Activated T-helper 2 cell treated with anti-CD3 and anti-CD28 coated beads, Interferon-gamma antibody, Interleukin-2, Interleukin-4, amounts not matched to agents 10 μg/mL and 5 μg/mL and 100 μg/mL, durations not matched to agents 14 hours and 24 hours and 36 hours (primary cell): ENCODE measurements around the gene CUEDC1. TPM values are rescaled to one million over a fixed set of nuclear protein-coding genes. Genes with fewer than 3 reads are reported as not detected.

ENCODE experiments used
- DNase-seq: peaks from one replicate; pipeline ENCODE4 v3.0.0; 2021; ENCODE audit warnings: low spot score
- H3K27ac Mint-ChIP-seq: one replicate; pipeline ENCODE4 v1.8.0; 2021; ENCODE audit warnings: mixed read lengths
- H3K27me3 Mint-ChIP-seq: one replicate; pipeline ENCODE4 v1.8.0; 2021; ENCODE audit warnings: low read depth, mixed read lengths
- H3K36me3 Mint-ChIP-seq: one replicate; pipeline ENCODE4 v1.8.0; 2021; ENCODE audit warnings: low read depth, mixed read lengths
- H3K4me1 Mint-ChIP-seq: one replicate; pipeline ENCODE4 v1.8.0; 2021; ENCODE audit warnings: low read depth, mixed read lengths
- H3K4me3 Mint-ChIP-seq: one replicate; pipeline ENCODE4 v1.8.0; 2021; ENCODE audit warnings: low read depth, mild to moderate bottlenecking, moderate library complexity, mixed read lengths
- H3K9me3 Mint-ChIP-seq: one replicate; pipeline ENCODE4 v1.8.0; 2021; ENCODE audit warnings: mixed read lengths
- intact Hi-C: fragments of 100-400 bp; cut with micrococcal nuclease; formaldehyde crosslinking; loops from one replicate; pipeline ENCODE4 v1.15.1; 2023
- total RNA-seq: library from RNA; stranded (reverse); gene quantifications from 2 replicates; pipeline ENCODE4 v1.2.3, GENCODE V29; 2022

CUEDC1 gene
- total RNA-seq, 1 donor from 2014 or later, result 0.34 TPM

GRCh38 chr17:57833179-57833939 lies 121.9 kb downstream of the CUEDC1 start:
- Mint-ChIP-seq H3K27ac (no peak overlapping the region), H3K27me3 (no peaks in the 10 kb centered on the region), H3K4me3 (no peak overlapping the region), H3K36me3 (peaks cover 7% of the 10 kb centered on the region), H3K4me1 (peaks cover 9% of the 10 kb centered on the region), H3K9me3 (no peaks in the 10 kb centered on the region)
- intact Hi-C loops, result loop anchor here (1.0 kb wide), 1 partner anchor 702 kb away; no protein-coding TSS in a partner anchor
- peak; percentile 47 for DNase-seq

GRCh38 chr17:57832314-57833178 lies 122.7 kb downstream of the CUEDC1 start:
- Mint-ChIP-seq H3K4me1 (peaks cover 9% of the 10 kb centered on the region), H3K9me3 (no peaks in the 10 kb centered on the region), H3K36me3 (peaks cover 6% of the 10 kb centered on the region), H3K27me3 (no peaks in the 10 kb centered on the region), H3K4me3 (no peak overlapping the region), H3K27ac (no peak overlapping the region)
- DNase-seq, result no peak
- intact Hi-C loops, result loop anchor here (1.0 kb wide), 1 partner anchor 701 kb away; no protein-coding TSS in a partner anchor

- H3K36me3 Mint-ChIP-seq, result no peaks in the 10 kb centered on the region
- DNase-seq, result no peak
- no peak overlapping the region for H3K27ac Mint-ChIP-seq
- H3K9me3 Mint-ChIP-seq, result no peaks in the 10 kb centered on the region
- intact Hi-C loops, result no loop called here
- H3K4me3 Mint-ChIP-seq, result no peak overlapping the region
- peaks cover under 1% of the 10 kb centered on the region for H3K27me3 Mint-ChIP-seq
- H3K4me1 Mint-ChIP-seq, result peaks cover 9% of the 10 kb centered on the region
Observed at GRCh38 chr17:57830880-57831279, 124.3 kb downstream of the CUEDC1 start.

- Mint-ChIP-seq H3K27ac (no peak overlapping the region), H3K4me1 (no peaks in the 10 kb centered on the region), H3K4me3 (no peak overlapping the region), H3K27me3 (peaks cover 9% of the 10 kb centered on the region), H3K9me3 (no peaks in the 10 kb centered on the region), H3K36me3 (no peaks in the 10 kb centered on the region)
- DNase-seq, result no peak
- intact Hi-C loops, result no loop called here
Observed at GRCh38 chr17:57823469-57824401, 131.5 kb downstream of the CUEDC1 start.

GRCh38 chr17:57819867-57820266 lies 135.3 kb downstream of the CUEDC1 start:
- intact Hi-C loops, result no loop called here
- Mint-ChIP-seq H3K36me3 (no peaks in the 10 kb centered on the region), H3K9me3 (no peaks in the 10 kb centered on the region), H3K4me1 (no peaks in the 10 kb centered on the region), H3K27ac (no peak overlapping the region), H3K27me3 (peaks cover 16% of the 10 kb centered on the region), H3K4me3 (no peak overlapping the region)
- no peak for DNase-seq

GRCh38 chr17:57819285-57819684 lies 135.9 kb downstream of the CUEDC1 start:
- H3K36me3 Mint-ChIP-seq, result no peaks in the 10 kb centered on the region
- H3K9me3 Mint-ChIP-seq, result no peaks in the 10 kb centered on the region
- DNase-seq, result no peak
- H3K27me3 Mint-ChIP-seq, result peaks cover 22% of the 10 kb centered on the region
- intact Hi-C loops, result no loop called here
- H3K27ac Mint-ChIP-seq, result no peak overlapping the region
- no peaks in the 10 kb centered on the region for H3K4me1 Mint-ChIP-seq
- no peak overlapping the region for H3K4me3 Mint-ChIP-seq

- Mint-ChIP-seq H3K9me3 (no peaks in the 10 kb centered on the region), H3K4me3 (no peak overlapping the region), H3K4me1 (no peaks in the 10 kb centered on the region), H3K36me3 (no peaks in the 10 kb centered on the region), H3K27me3 (peaks cover 25% of the 10 kb centered on the region), H3K27ac (no peak overlapping the region)
- intact Hi-C loops, result no loop called here
- no peak for DNase-seq
Observed at GRCh38 chr17:57818066-57818465, 137.1 kb downstream of the CUEDC1 start.

GRCh38 chr17:57817299-57817698 lies 137.9 kb downstream of the CUEDC1 start:
- no peak for DNase-seq
- Mint-ChIP-seq H3K27me3 (peaks cover 26% of the 10 kb centered on the region), H3K4me1 (no peaks in the 10 kb centered on the region), H3K27ac (no peak overlapping the region), H3K9me3 (no peaks in the 10 kb centered on the region), H3K36me3 (no peaks in the 10 kb centered on the region), H3K4me3 (no peak overlapping the region)
- intact Hi-C loops, result no loop called here

- intact Hi-C loops, result no loop called here
- Mint-ChIP-seq H3K36me3 (no peaks in the 10 kb centered on the region), H3K27me3 (peaks cover 48% of the 10 kb centered on the region), H3K4me1 (peaks cover 4% of the 10 kb centered on the region), H3K4me3 (no peak overlapping the region), H3K27ac (no peak overlapping the region), H3K9me3 (no peaks in the 10 kb centered on the region)
- DNase-seq, result no peak
Observed at GRCh38 chr17:57814421-57814820, 140.8 kb downstream of the CUEDC1 start.

- no peaks in the 10 kb centered on the region for H3K36me3 Mint-ChIP-seq
- DNase-seq, result no peak
- peaks cover 4% of the 10 kb centered on the region for H3K4me1 Mint-ChIP-seq
- no peak overlapping the region for H3K27ac Mint-ChIP-seq
- intact Hi-C loops, result no loop called here
- no peaks in the 10 kb centered on the region for H3K9me3 Mint-ChIP-seq
- no peak overlapping the region for H3K4me3 Mint-ChIP-seq
- peaks cover 54% of the 10 kb centered on the region for H3K27me3 Mint-ChIP-seq
Observed at GRCh38 chr17:57811638-57812280, 143.5 kb downstream of the CUEDC1 start.
